ENCODE results near the gene GPA33.
A peak's percentile ranks its signal among the peaks of the same experiment; 100 is the strongest.

The GPA33 gene

GRCh38 chr1:167109125-167109524, 18.9 kb upstream of the GPA33 start:
- Histone ChIP-seq H3K4me3 (replicated peaks; ENCODE audit: insufficient read depth, low read length) (no peak overlapping the region), H3K27me3 (ENCODE audit: insufficient read depth, poor library complexity, severe bottlenecking) (no peaks in the 10 kb centered on the region), H3K27ac (replicated peaks) (no peak overlapping the region)
- no peak for TF ChIP-seq GABPA (IDR thresholded peaks at IDR 0.05; ENCODE audit: low read depth)
- TF ChIP-seq SPI1 (IDR thresholded peaks at IDR 0.05; ENCODE audit: borderline replicate concordance, low read depth), result peak; percentile 77
- TF ChIP-seq CTCF (IDR thresholded peaks at IDR 0.05; ENCODE audit: insufficient read depth, low read length), result no peak
- DNase-seq (ENCODE audit: low read depth in 1 of 2, low spot score in 1 of 2), result no peak

- Histone ChIP-seq H3K27ac (replicated peaks) (no peak overlapping the region), H3K4me3 (replicated peaks; ENCODE audit: insufficient read depth, low read length) (no peak overlapping the region), H3K27me3 (ENCODE audit: insufficient read depth, poor library complexity, severe bottlenecking) (no peaks in the 10 kb centered on the region)
- no peak for DNase-seq (ENCODE audit: low read depth in 1 of 2, low spot score in 1 of 2)
- TF ChIP-seq CTCF (IDR thresholded peaks at IDR 0.05; ENCODE audit: insufficient read depth, low read length) (no peak), SPI1 (IDR thresholded peaks at IDR 0.05; ENCODE audit: borderline replicate concordance, low read depth) (no peak), GABPA (IDR thresholded peaks at IDR 0.05; ENCODE audit: low read depth) (no peak), POLR2AphosphoS5 (IDR thresholded peaks at IDR 0.05; ENCODE audit: low read depth) (no peak)
Measured at GRCh38 chr1:167107456-167107855, 17.3 kb upstream of the GPA33 start.

GRCh38 chr1:167106119-167106461, 15.9 kb upstream of the GPA33 start:
- TF ChIP-seq POLR2AphosphoS5 (IDR thresholded peaks at IDR 0.05; ENCODE audit: low read depth) (no peak), CTCF (IDR thresholded peaks at IDR 0.05; ENCODE audit: insufficient read depth, low read length) (no peak), REST (IDR thresholded peaks at IDR 0.05; ENCODE audit: insufficient replicate concordance, low read depth) (no peak), SPI1 (IDR thresholded peaks at IDR 0.05; ENCODE audit: borderline replicate concordance, low read depth) (no peak), GABPA (IDR thresholded peaks at IDR 0.05; ENCODE audit: low read depth) (no peak)
- H3K4me3 ChIP-seq (replicated peaks; ENCODE audit: insufficient read depth, low read length), result no peak overlapping the region
- no peaks in the 10 kb centered on the region for H3K27me3 ChIP-seq (ENCODE audit: insufficient read depth, poor library complexity, severe bottlenecking)
- no peak for DNase-seq (ENCODE audit: low read depth in 1 of 2, low spot score in 1 of 2)
- no peak overlapping the region for H3K27ac ChIP-seq (replicated peaks)

GRCh38 chr1:167105271-167106118, 15.3 kb upstream of the GPA33 start:
- H3K27me3 ChIP-seq (ENCODE audit: insufficient read depth, poor library complexity, severe bottlenecking), result no peaks in the 10 kb centered on the region
- TF ChIP-seq POLR2AphosphoS5 (IDR thresholded peaks at IDR 0.05; ENCODE audit: low read depth), result no peak
- TF ChIP-seq REST (IDR thresholded peaks at IDR 0.05; ENCODE audit: insufficient replicate concordance, low read depth), result no peak
- no peak for TF ChIP-seq CTCF (IDR thresholded peaks at IDR 0.05; ENCODE audit: insufficient read depth, low read length)
- TF ChIP-seq SPI1 (IDR thresholded peaks at IDR 0.05; ENCODE audit: borderline replicate concordance, low read depth), result no peak
- no peak for TF ChIP-seq GABPA (IDR thresholded peaks at IDR 0.05; ENCODE audit: low read depth)

More at GRCh38 chr1:167105271-167106118, 15.3 kb upstream of the GPA33 start:
- no peak for DNase-seq (ENCODE audit: low read depth in 1 of 2, low spot score in 1 of 2)
- Histone ChIP-seq H3K4me3 (replicated peaks; ENCODE audit: insufficient read depth, low read length) (peak overlapping the region; percentile 1; the same call in 1 of the 2 replicates), H3K27ac (replicated peaks) (no peak overlapping the region)

Data from HL-60 (cell line).